HG03558 (cell line): Measurements from ENCODE around the gene SMYD3.
"Not testable (repeated sequence)": the region's sequence is repeated elsewhere in the genome, so short reads cannot be mapped to it uniquely, and the experiment has no call there.

ENCODE experiments used
- ATAC-seq: cut with Tn5 transposase; IDR thresholded peaks from one replicate; pipeline ENCODE4 v1.9.1; 2021; ENCODE audit warnings: moderate number of reproducible peaks; ENCODE audit not compliant: unreplicated experiment; ENCODE audit errors: extremely low read depth

The SMYD3 gene

GRCh38 chr1:246373828-246374569, 133.1 kb downstream of the SMYD3 start:
- ATAC-seq = no peak

GRCh38 chr1:246372559-246372958, 134.5 kb downstream of the SMYD3 start:
- ATAC-seq = no peak

- ATAC-seq = no peak
These were observed 140.0 kb downstream of the SMYD3 start for GRCh38 chr1:246367041-246367440.

- no peak for ATAC-seq
These were observed 141.4 kb downstream of the SMYD3 start for GRCh38 chr1:246365708-246366107.

- peak; percentile 38 for ATAC-seq
These were observed 142.6 kb downstream of the SMYD3 start for GRCh38 chr1:246364415-246364941.

- ATAC-seq = not testable (repeated sequence)
These were observed 150.0 kb downstream of the SMYD3 start for GRCh38 chr1:246357014-246357598.

- no peak for ATAC-seq
These were observed 151.5 kb downstream of the SMYD3 start for GRCh38 chr1:246355411-246356230.

- no peak for ATAC-seq
These were observed 155.4 kb downstream of the SMYD3 start for GRCh38 chr1:246351721-246352120.

- no peak for ATAC-seq
These were observed 156.3 kb downstream of the SMYD3 start for GRCh38 chr1:246350745-246351144.

- no peak for ATAC-seq
These were observed 163.1 kb downstream of the SMYD3 start for GRCh38 chr1:246343937-246344336.

- no peak for ATAC-seq
These were observed 163.8 kb downstream of the SMYD3 start for GRCh38 chr1:246343251-246343650.

- ATAC-seq = no peak
These were observed 168.5 kb downstream of the SMYD3 start for GRCh38 chr1:246338546-246338945.

GRCh38 chr1:246338098-246338497, 169.0 kb downstream of the SMYD3 start:
- no peak for ATAC-seq

GRCh38 chr1:246335151-246335550, 171.9 kb downstream of the SMYD3 start:
- no peak for ATAC-seq

- no peak for ATAC-seq
These were observed 173.2 kb downstream of the SMYD3 start for GRCh38 chr1:246333855-246334254.

- ATAC-seq = no peak
These were observed 175.0 kb downstream of the SMYD3 start for GRCh38 chr1:246332078-246332477.

GRCh38 chr1:246329900-246330299, 177.2 kb downstream of the SMYD3 start:
- peak; percentile 94 for ATAC-seq

GRCh38 chr1:246329292-246329691, 177.8 kb downstream of the SMYD3 start:
- not testable (repeated sequence) for ATAC-seq

GRCh38 chr1:246324711-246325110, 182.4 kb downstream of the SMYD3 start:
- no peak for ATAC-seq

- ATAC-seq = not testable (repeated sequence)
These were observed 183.0 kb downstream of the SMYD3 start for GRCh38 chr1:246324033-246324432.

GRCh38 chr1:246320286-246320685, 186.8 kb downstream of the SMYD3 start:
- ATAC-seq = no peak
